Measurements from ENCODE around the gene STK17B.
"Not testable (repeated sequence)": the region's sequence is repeated elsewhere in the genome, so short reads cannot be mapped to it uniquely, and the experiment has no call there.

STK17B gene

DNA sequence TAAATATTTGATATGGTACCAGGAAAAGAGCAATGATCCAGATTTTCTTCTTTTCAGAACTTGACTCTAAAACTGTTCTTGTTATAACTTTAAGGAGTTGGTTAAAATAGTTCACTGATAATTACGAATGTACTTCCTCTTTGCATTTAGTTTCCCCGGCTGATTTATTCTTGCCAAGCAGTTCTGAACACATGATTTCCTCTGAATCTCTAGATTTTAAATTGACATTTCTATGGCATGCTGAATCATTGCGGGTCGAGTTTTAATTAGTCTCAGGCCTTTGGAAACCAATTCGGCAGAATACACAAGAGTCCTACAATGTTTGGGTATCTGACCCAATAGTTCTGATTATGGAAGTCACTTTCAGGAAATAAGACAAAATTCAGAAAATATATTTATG lies 65.4 kb downstream of the STK17B start:
- no peak for FAIRE-seq

GRCh38 chr2:196104066-196104465 lies 67.3 kb downstream of the STK17B start:
- FAIRE-seq = no peak

DNA sequence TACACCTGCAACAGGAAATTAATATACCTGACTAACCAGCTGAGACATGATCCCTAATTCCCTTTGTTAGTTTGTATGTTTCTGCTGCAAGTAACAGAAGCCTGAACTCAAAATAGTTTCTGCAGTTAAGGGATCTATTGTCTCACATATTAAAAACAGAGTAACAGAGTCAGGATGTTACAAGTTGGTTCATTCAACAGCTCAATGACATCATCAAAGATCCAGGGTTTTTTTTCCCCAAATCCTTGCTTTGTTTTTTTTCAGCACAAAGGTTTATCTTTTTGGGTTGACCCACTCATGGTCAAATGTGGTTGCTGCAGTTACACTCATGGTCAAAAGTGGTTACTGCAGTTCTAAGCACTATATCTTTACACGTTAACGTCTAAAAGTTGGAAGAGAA lies 67.8 kb downstream of the STK17B start:
- no peak for FAIRE-seq

DNA sequence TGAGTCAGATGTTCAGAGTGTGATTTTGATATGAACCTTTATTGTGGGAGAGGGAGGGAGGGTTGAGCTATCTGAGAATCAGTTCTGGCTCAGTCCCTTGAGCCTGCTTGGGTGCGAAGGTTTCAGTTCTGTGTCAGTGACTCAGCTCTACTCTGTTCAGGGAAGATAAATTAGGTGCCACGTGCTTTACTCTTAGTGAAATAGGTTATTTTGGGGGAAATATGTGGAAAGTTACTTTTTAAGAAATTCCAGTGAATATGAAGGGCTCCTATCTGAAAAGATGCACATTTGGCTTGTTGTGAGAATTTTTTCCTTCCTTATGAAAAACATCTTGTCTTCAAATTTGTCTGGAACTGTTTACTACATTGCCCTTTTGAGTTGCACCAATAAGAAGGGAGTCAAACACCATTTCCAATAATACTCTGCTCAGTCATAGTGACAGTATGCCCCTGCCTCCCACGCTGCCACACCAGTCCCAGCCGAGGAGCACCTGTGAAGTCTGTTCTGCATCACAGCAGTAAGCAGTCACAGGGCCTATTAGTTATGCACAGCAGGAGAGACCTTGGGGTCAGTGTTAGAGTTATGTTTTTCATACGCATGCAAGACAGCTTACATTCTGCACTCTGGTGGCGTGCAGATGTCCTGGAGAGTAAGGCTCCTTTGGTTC lies 69.9 kb downstream of the STK17B start:
- FAIRE-seq = no peak

DNA sequence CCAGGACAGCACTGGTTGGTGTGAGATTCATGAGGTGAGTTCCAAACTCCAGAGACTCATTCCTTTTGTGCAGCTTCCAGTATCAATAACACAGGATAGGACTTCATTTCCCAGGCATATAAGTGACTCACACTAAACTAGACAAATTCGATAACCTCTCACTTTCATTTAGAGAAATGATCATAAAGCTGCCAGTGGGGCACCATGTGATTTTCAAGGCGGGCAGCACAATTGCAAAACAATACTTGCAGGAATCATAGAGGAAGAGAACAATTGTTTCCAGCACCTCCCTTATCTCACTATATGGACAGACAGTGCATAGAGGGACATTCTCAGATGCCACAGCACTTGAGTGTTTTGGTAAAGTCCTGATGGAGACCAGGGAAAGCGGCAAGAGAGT lies 71.5 kb downstream of the STK17B start:
- FAIRE-seq = no peak

DNA sequence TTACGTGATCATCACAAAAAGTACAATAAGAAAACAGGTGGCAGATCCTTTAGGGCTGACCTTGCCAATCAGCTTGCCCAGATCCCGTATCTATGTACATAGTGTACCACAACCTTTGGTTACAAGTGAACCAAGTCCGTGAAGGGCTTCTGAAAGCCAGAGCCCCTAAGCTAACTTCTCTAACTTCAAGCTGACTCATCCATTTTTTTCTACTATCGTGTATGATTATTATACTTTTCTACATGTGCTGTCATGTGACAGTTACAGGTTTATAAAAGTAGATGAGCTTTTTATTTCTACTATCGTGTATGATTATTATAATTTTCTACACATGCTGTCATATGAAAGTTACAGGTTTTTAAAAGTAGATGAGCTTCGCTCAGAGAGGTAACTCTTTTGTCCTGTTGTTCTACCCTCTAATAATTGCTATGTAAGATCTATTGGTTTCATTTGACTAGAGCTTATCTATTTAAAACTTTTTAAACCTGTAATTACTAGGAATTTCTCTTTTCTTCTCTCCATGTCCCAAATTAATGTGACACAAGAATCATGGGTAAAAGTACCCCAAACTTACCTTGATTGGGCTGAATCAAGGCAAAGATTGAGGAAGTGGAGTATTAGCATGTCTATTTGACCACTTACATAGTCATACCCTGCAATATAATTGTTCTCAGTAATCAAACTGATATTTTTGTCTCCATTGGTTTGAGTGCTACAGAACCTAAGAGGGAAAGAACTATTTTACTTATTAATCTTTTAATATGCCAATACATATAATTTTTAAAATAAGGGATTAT lies 73.3 kb downstream of the STK17B start:
- no peak for FAIRE-seq

GRCh38 chr2:196096982-196097745 lies 74.2 kb downstream of the STK17B start:
- no peak for FAIRE-seq

GRCh38 chr2:196096264-196096663 lies 75.1 kb downstream of the STK17B start:
- FAIRE-seq = no peak

DNA sequence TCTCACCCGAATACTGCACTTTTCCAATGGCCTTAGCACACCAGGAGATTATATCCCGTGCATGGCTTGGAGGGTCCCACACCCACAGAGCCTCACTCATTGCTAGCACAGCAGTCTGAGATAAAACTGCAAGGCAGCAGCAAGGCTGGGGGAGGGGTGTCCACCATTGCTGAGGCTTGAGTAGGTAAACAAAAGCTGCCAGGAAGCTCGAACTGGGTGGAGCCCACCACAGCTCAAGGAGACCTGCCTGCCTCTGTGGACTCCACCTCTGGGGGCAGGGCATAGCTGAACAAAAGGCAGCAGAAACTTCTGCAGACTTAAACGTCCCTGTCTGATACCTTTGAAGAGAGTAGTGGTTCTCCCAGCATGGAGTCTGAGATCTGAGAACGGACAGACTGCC lies 81.9 kb downstream of the STK17B start:
- not testable (repeated sequence) for FAIRE-seq

DNA sequence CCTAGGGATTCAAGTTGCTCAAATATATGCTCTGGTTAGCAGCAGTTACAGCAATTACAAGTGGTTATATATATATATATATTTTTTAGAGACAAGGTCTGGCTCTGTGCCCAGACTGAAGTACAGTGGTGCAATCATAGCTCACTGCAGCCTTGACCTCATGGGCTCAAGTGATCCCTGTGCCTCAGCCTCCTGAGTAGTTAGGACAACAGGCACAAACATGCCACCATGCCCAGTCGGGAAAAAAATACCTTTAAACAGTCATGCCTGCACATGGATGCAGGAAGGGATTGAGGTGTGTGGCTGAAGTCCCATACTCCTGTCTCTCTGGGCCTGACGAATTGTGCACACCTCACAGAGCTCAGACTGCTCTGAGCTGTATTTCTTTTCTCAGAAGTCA lies 83.2 kb downstream of the STK17B start:
- no peak for FAIRE-seq

- no peak for FAIRE-seq
These were observed 84.6 kb downstream of the STK17B start for GRCh38 chr2:196086517-196087368.

DNA sequence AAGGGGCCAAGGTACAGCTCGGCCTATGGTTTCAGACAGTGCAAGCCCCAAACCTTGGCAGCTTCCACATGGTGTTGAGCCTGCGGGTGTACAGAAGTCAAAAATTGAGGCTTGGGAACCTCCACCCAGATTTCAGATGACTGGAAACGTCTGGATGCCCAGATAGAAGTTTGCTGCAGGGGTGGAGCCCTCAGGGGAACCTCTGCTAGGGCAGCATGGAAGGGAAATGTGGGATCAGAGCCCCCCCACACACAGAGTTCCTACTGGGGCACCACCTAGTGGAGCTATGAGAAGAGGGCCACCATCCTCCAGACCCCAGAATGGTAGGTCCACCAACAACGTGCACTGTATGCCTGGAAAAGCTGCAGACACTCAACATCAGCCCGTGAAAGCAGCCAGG lies 87.8 kb downstream of the STK17B start:
- no peak for FAIRE-seq

Measured in G401.6 (cell line).